H1 (cell line): ENCODE data around the gene GRIFIN. TPM values are rescaled to one million over a fixed set of nuclear protein-coding genes. Genes with fewer than 3 reads are reported as not detected.

Source experiments
- CTCF ChIA-PET: fragments of 300-600 bp; sonication (Branson Sonifier 250); formaldehyde crosslinking; loops from one replicate; lab custom pipeline; 2021; ENCODE audit not compliant: partially characterized antibody; lab: Charles Lee
- POLR2A ChIA-PET: fragments of 300-600 bp; sonication (Branson Sonifier 250); formaldehyde crosslinking; loops from one replicate; lab custom pipeline; 2021; ENCODE audit warnings: inconsistent platforms; ENCODE audit not compliant: partially characterized antibody; lab: Charles Lee
- DNase-seq, 2 experiments: peaks; one replicate each; pipeline versions ENCODE4 v3.0.0 to v3.0.0-alpha.2; 2010 to 2022; ENCODE audit warnings: low spot score in 2 of 2, low read depth in 1 of 2, mixed read lengths in 1 of 2
- FAIRE-seq: peaks from 2 replicates; lab custom pipeline; 2011; peaks lifted over from hg19 to GRCh38; lab: Jason Lieb, UNC
- H2AFZ ChIP-seq: 2 replicates; pipeline ENCODE4 v1.8.1; 2012; ENCODE audit warnings: low read length, inconsistent platforms
- H2AK5ac ChIP-seq: 2 replicates; pipeline ENCODE4 v1.6.1; 2013; ENCODE audit warnings: low read depth, low read length
- H2BK120ac ChIP-seq: replicated peaks from 2 replicates; pipeline ENCODE3; 2013; ENCODE audit warnings: low read depth, low read length, inconsistent platforms
- H2BK12ac ChIP-seq: 2 replicates; pipeline ENCODE4 v1.6.1; 2013; ENCODE audit warnings: low read depth, low read length
- H2BK15ac ChIP-seq: 2 replicates; pipeline ENCODE4 v1.6.1; 2013; ENCODE audit warnings: low read length
- H2BK20ac ChIP-seq: 2 replicates; pipeline ENCODE4 v1.6.1; 2013; ENCODE audit warnings: low read length
- H2BK5ac ChIP-seq: 2 replicates; pipeline ENCODE4 v1.6.1; 2013; ENCODE audit warnings: low read depth, low read length
- H3K14ac ChIP-seq: 2 replicates; pipeline ENCODE4 v1.6.1; 2013; ENCODE audit warnings: inconsistent platforms; ENCODE audit not compliant: insufficient read length
- H3K18ac ChIP-seq: 2 replicates; pipeline ENCODE4 v1.6.1; 2013; ENCODE audit warnings: low read length; ENCODE audit errors: extremely low read depth
- H3K23ac ChIP-seq: 2 replicates; pipeline ENCODE4 v1.6.1; 2013; ENCODE audit warnings: inconsistent platforms; ENCODE audit not compliant: insufficient read length
- H3K23me2 ChIP-seq: 2 replicates; pipeline ENCODE4 v1.6.1; 2013; ENCODE audit warnings: low read depth, low read length
- H3K27ac ChIP-seq: 2 replicates; pipeline ENCODE4 v1.6.1; 2011; ENCODE audit warnings: low read depth, low read length, inconsistent platforms
- H3K27me3 ChIP-seq, 4 experiments: replicated peaks in 1 of 4; 1 replicate in 1 of 4; 2 replicates in 3 of 4; pipeline versions ENCODE4 v1.6.1 to v1.8.1; 2011 to 2013; ENCODE audit warnings: low read length in 3 of 4, mild to moderate bottlenecking in 3 of 4, inconsistent platforms in 2 of 4, mixed read lengths in 2 of 4, moderate library complexity in 1 of 4; ENCODE audit not compliant: control insufficient read depth in 3 of 4, insufficient read depth in 3 of 4; ENCODE audit errors: extremely low read depth in 1 of 4
- H3K36me3 ChIP-seq, 4 experiments: 2 replicates each; pipeline versions ENCODE4 v1.6.1 to v1.8.1; 2011 to 2013; ENCODE audit warnings: mild to moderate bottlenecking in 4 of 4, low read length in 3 of 4, moderate library complexity in 2 of 4, control low read depth in 1 of 4, inconsistent platforms in 1 of 4; ENCODE audit not compliant: insufficient read depth in 4 of 4, control insufficient read depth in 2 of 4
- H3K4ac ChIP-seq: replicated peaks from 2 replicates; pipeline ENCODE3; 2013; ENCODE audit warnings: low read length, low read depth, mixed read lengths, inconsistent platforms; ENCODE audit not compliant: insufficient read length
- H3K4me1 ChIP-seq, 4 experiments: replicated peaks in 1 of 4; 1 replicate in 1 of 4; 2 replicates in 3 of 4; pipeline versions ENCODE4 v1.6.1 to v1.8.1; 2011 to 2013; ENCODE audit warnings: low read length in 3 of 4, inconsistent platforms in 2 of 4, mixed read lengths in 1 of 4; ENCODE audit not compliant: insufficient read depth in 4 of 4, control insufficient read depth in 3 of 4
- H3K4me2 ChIP-seq, 2 experiments: 2 replicates each; pipeline versions ENCODE4 v1.6.1 to v1.8.1; 2011 to 2013; ENCODE audit warnings: low read depth in 2 of 2, low read length in 2 of 2, control low read depth in 1 of 2, inconsistent platforms in 1 of 2, mild to moderate bottlenecking in 1 of 2; ENCODE audit not compliant: insufficient read depth in 1 of 2
- H3K4me3 ChIP-seq, 4 experiments: fragments of 200-600, 300-600 bp in 1 of 4; sonication (generic), shearing (Covaris generic), sonication (Bioruptor Twin) in 1 of 4; 2 replicates each; pipeline versions ENCODE4 v1.5.1 to v1.8.1; 2011 to 2016; ENCODE audit warnings: low read length in 4 of 4, low read depth in 3 of 4, control low read depth in 2 of 4, inconsistent platforms in 2 of 4, mild to moderate bottlenecking in 2 of 4, mixed read lengths in 1 of 4, moderate library complexity in 1 of 4; ENCODE audit not compliant: insufficient read depth in 2 of 4; ENCODE audit errors: extremely low read depth in 1 of 4
- H3K56ac ChIP-seq: replicated peaks from 2 replicates; pipeline ENCODE3; 2013; ENCODE audit warnings: low read depth, mild to moderate bottlenecking, mixed read lengths, low read length, inconsistent platforms; ENCODE audit not compliant: insufficient read length
- H3K79me1 ChIP-seq: 2 replicates; pipeline ENCODE4 v1.6.1; 2013; ENCODE audit warnings: low read depth, low read length, control low read depth
- H3K79me2 ChIP-seq, 2 experiments: 2 replicates each; pipeline versions ENCODE4 v1.6.1 to v1.8.1; 2012 to 2013; ENCODE audit warnings: low read length in 2 of 2, mild to moderate bottlenecking in 2 of 2, inconsistent platforms in 1 of 2; ENCODE audit not compliant: insufficient read depth in 2 of 2, control insufficient read depth in 1 of 2
- H3K9ac ChIP-seq, 4 experiments: replicated peaks in 1 of 4; 1 replicate in 1 of 4; 2 replicates in 3 of 4; pipeline versions ENCODE4 v1.6.1 to v1.8.1; 2011 to 2013; ENCODE audit warnings: low read depth in 3 of 4, low read length in 3 of 4, control low read depth in 2 of 4, mild to moderate bottlenecking in 2 of 4, moderate library complexity in 2 of 4, inconsistent platforms in 1 of 4; ENCODE audit errors: extremely low read depth in 1 of 4
- H3K9me3 ChIP-seq, 2 experiments: 2 replicates each; pipeline versions ENCODE4 v1.6.1 to v1.8.1; 2012 to 2013; ENCODE audit warnings: mild to moderate bottlenecking in 2 of 2, moderate library complexity in 2 of 2, control low read depth in 1 of 2, inconsistent platforms in 1 of 2, low read depth in 1 of 2, low read length in 1 of 2, mixed read lengths in 1 of 2; ENCODE audit not compliant: insufficient read depth in 2 of 2
- H4K20me1 ChIP-seq, 2 experiments: replicated peaks in 1 of 2; 2 replicates each; pipeline versions ENCODE3 to v1.8.1; 2011 to 2013; ENCODE audit warnings: inconsistent platforms in 2 of 2, low read length in 2 of 2, mild to moderate bottlenecking in 1 of 2; ENCODE audit not compliant: insufficient read depth in 2 of 2, control insufficient read depth in 1 of 2
- H4K5ac ChIP-seq: 2 replicates; pipeline ENCODE4 v1.6.1; 2013; ENCODE audit warnings: low read length, low read depth, mixed read lengths, inconsistent platforms; ENCODE audit not compliant: insufficient read length
- H4K8ac ChIP-seq: 2 replicates; pipeline ENCODE4 v1.8.0; 2013; ENCODE audit warnings: mild to moderate bottlenecking, moderate library complexity, low read length, inconsistent platforms; ENCODE audit not compliant: insufficient read depth; ENCODE audit errors: extremely low read depth
- H4K91ac ChIP-seq: replicated peaks from 2 replicates; pipeline ENCODE3; 2013; ENCODE audit warnings: low read length, mixed read lengths, inconsistent platforms; ENCODE audit not compliant: insufficient read length
- JUN ChIP-seq: IDR thresholded peaks from 2 replicates; pipeline ENCODE4 v1.6.1; 2011; ENCODE audit warnings: low read depth, mild to moderate bottlenecking, improper control_type of control experiment, low read length
- KDM4A ChIP-seq: IDR thresholded peaks from one replicate; pipeline ENCODE4 v1.7.1; 2012; ENCODE audit warnings: low read depth, mild to moderate bottlenecking, moderate library complexity, low read length, inconsistent platforms; ENCODE audit not compliant: severe bottlenecking
- MAFK ChIP-seq: IDR thresholded peaks from 2 replicates; pipeline ENCODE4 v1.6.1; 2012; ENCODE audit warnings: low read depth, mild to moderate bottlenecking, improper control_type of control experiment, low read length
- POLR2AphosphoS5 ChIP-seq: IDR thresholded peaks from 2 replicates; pipeline ENCODE4 v1.6.1; 2011; ENCODE audit warnings: low read depth, low read length
- POU5F1 ChIP-seq: IDR thresholded peaks from 2 replicates; pipeline ENCODE4 v1.6.1; 2011; ENCODE audit warnings: low read depth, mild to moderate bottlenecking, low read length, moderate library complexity
- RAD21 ChIP-seq, 2 experiments: IDR thresholded peaks in 1 of 2; conservative IDR thresholded peaks in 1 of 2; 2 replicates each; pipeline ENCODE4 v1.6.1; 2011; ENCODE audit warnings: low read depth in 2 of 2, low read length in 2 of 2, improper control_type of control experiment in 1 of 2, inconsistent platforms in 1 of 2, mild to moderate bottlenecking in 1 of 2, moderate library complexity in 1 of 2
- RNF2 ChIP-seq: fragments of 200-900, 300-1000 bp; sonication (generic); IDR thresholded peaks from 2 replicates; pipeline ENCODE4 v1.7.1; 2016; ENCODE audit warnings: borderline replicate concordance, low read depth, mild to moderate bottlenecking, antibody characterized with exemption, low read length; ENCODE audit not compliant: poor library complexity, severe bottlenecking; ENCODE audit errors: missing control alignments
- RXRA ChIP-seq: IDR thresholded peaks from 2 replicates; pipeline ENCODE4 v1.6.1; 2011; ENCODE audit warnings: low read depth, mild to moderate bottlenecking, low read length, moderate library complexity; ENCODE audit not compliant: insufficient read depth
- WGBS, 2 experiments: shearing (Covaris generic) in 1 of 2; methylation state at CpG; one replicate each; pipeline versions ENCODE4 v1.1.6 to v1.1.7; 2013 to 2015; ENCODE audit warnings: low lambda C conversion rate in 2 of 2, mixed read lengths in 2 of 2, inconsistent platforms in 1 of 2, low coverage in 1 of 2, missing lambda C conversion rate in 1 of 2; ENCODE audit not compliant: insufficient replicate concordance in 2 of 2, insufficient coverage in 1 of 2, insufficient read length in 1 of 2; ENCODE audit errors: extremely low coverage in 1 of 2, missing lambda C conversion rate in 1 of 2; 5-methylcytosine and 5-hydroxymethylcytosine counted together
- long read RNA-seq, 2 experiments: library from RNA in 1 of 2; library from capped mRNA in 1 of 2; stranded (forward); transcript quantifications; one replicate each; pipeline ENCODE4 v2.0.0, GENCODE V29; 2021; ENCODE audit warnings: inconsistent platforms in 1 of 2
- polyA minus RNA-seq, 3 experiments: library from RNA; depleted of rRNA, polyadenylated mRNA; stranded (reverse); fragments of >200 nt; gene quantifications; 1 replicate in 2 of 3; 2 replicates in 1 of 3; pipeline ENCODE4 v1.2.3, GENCODE V29; 2011
- polyA plus RNA-seq, 7 experiments: library from polyadenylated mRNA; depleted of rRNA in 3 of 7; stranded (reverse) in 5 of 7; unstranded in 2 of 7; fragments of >200 nt in 5 of 7; fragments of 200-250 nt in 2 of 7; gene quantifications; 1 replicate in 5 of 7; 2 replicates in 1 of 7; 4 replicates in 1 of 7; pipeline versions ENCODE4 v1.2.1 to v1.2.3, GENCODE V29; 2011 to 2013; ENCODE audit warnings: missing spikeins in 2 of 7, mixed read lengths in 2 of 7
- total RNA-seq: library from RNA; stranded (reverse); fragmentation: NEBNext Ultra II Directional; extraction: Animal tissue kit (Norgen Biotek cat#: 25700); gene quantifications from 2 replicates; pipeline ENCODE4 v1.2.1, GENCODE V29; 2021
- TF ChIP-seq, protein P1 (sequence below): IDR thresholded peaks from 2 replicates; pipeline ENCODE4 v1.6.1; 2012; ENCODE audit warnings: inconsistent platforms

Gene GRIFIN
- not detected in 2 replicates for total RNA-seq
- not detected in 2 replicates for polyA plus RNA-seq (2011; rRNA removed)
- not detected for polyA plus RNA-seq (2011; cell fraction: cytosol; rRNA removed)
- polyA plus RNA-seq (2011; cell fraction: nucleus; rRNA removed), result not detected
- not detected in 4 replicates for polyA plus RNA-seq (2012, experiment 1 of 2)
- not detected for polyA plus RNA-seq (2012, experiment 2 of 2)
- polyA plus RNA-seq (2013, experiment 1 of 2), result not detected
- not detected for polyA plus RNA-seq (2013, experiment 2 of 2)
- polyA minus RNA-seq (2011; rRNA and poly(A)+ RNA removed), result not detected in 2 replicates
- not detected for polyA minus RNA-seq (2011; cell fraction: cytosol; rRNA and poly(A)+ RNA removed)
- polyA minus RNA-seq (2011; cell fraction: nucleus; rRNA and poly(A)+ RNA removed), result not detected
- long read RNA-seq, experiment 1, result 0 reads
- long read RNA-seq, experiment 2, result 0 reads

DNA sequence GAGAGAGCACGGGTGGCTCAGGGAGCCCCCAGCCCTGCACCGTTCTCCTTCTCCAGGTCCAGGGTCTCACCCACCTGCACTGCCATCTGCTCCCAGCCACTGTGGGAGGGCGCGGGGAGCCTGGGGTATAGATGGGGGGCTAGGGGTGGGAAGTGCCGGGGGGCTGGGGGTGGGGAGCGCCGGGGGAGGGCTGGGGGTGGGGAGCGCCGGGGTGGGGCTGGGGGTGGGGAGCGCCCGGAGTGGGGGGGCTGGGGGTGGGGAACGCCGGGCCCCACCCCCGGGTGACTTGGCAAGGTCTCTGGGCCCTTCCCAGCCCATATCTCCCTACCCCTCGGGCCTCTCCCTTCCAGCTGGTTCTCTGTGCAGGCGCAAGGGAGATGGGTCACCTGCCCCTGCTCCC is at the start of gene GRIFIN:
TSS of gene GRIFIN (minus strand) at position 101 of the 400 bp plus-strand sequence. CDS start at position 86, 15 bp downstream.
- no peak within 1 kb of the TSS for H3K14ac ChIP-seq
- ChIA-PET CTCF (interaction anchor here (1.0 to 3.4 kb wide), 4 partner anchors 17 to 708 kb away, joined by 3 to 20 read pairs (median 4); no protein-coding TSS in a partner anchor), POLR2A (interaction anchor here (0.8 to 1.3 kb wide), 2 partner anchors 14 to 67 kb away, joined by 3 read pairs; no protein-coding TSS in a partner anchor)
- no peak within 1 kb of the TSS for H3K27ac ChIP-seq
- no peak within 1 kb of the TSS for H3K23ac ChIP-seq
- peak within 1 kb of the TSS; percentile 23; the same call in 1 of the 2 replicates for H2BK20ac ChIP-seq
- H3K4me1 ChIP-seq, result peaks cover 0 to 35% (median 21%) of the 10 kb centered on the region in 4 experiments; a peak in 6 of 7 replicates
- FAIRE-seq (no peak), DNase-seq (no peak)
- H3K79me2 ChIP-seq, result no peaks in the 10 kb centered on the region
- peak within 1 kb of the TSS; percentile 98 for H3K4ac ChIP-seq
- H2BK5ac ChIP-seq, result peak within 1 kb of the TSS; percentile 95; the same call in 1 of the 2 replicates
- H3K27me3 ChIP-seq, result no peaks in the 10 kb centered on the region; a peak in 2 of 7 replicates
- no peaks in the 10 kb centered on the region for H3K9me3 ChIP-seq
- no peak within 1 kb of the TSS for H2AFZ ChIP-seq
- peak within 1 kb of the TSS; percentile 96 for H4K91ac ChIP-seq
- no peak within 1 kb of the TSS for H3K4me2 ChIP-seq
- peak within 1 kb of the TSS; percentile 59 for H4K5ac ChIP-seq
- no peak within 1 kb of the TSS for H3K4me3 ChIP-seq
- no peaks in the 10 kb centered on the region for H3K36me3 ChIP-seq
- H2BK15ac ChIP-seq, result peak within 1 kb of the TSS; percentile 81; the same call in 1 of the 2 replicates
- no peaks in the 10 kb centered on the region for H4K20me1 ChIP-seq
- WGBS, 2 experiments, result 88% methylated on average over 4 of the region's 16 CpGs; no CpG with 5 or more reads in 1 of the 2 experiments
- no peak within 1 kb of the TSS for H3K9ac ChIP-seq
- H2AK5ac ChIP-seq, result no peak within 1 kb of the TSS; the same call in 1 of the 2 replicates
- no peaks in the 10 kb centered on the region; the same call in 1 of the 2 replicates for H3K23me2 ChIP-seq
- no peak within 1 kb of the TSS; the same call in 1 of the 2 replicates for H4K8ac ChIP-seq
- peak within 1 kb of the TSS; percentile 97; the same call in 1 of the 2 replicates for H2BK12ac ChIP-seq
- no peak within 1 kb of the TSS for H3K56ac ChIP-seq
- H3K18ac ChIP-seq, result peak within 1 kb of the TSS; percentile 87
- peak within 1 kb of the TSS; percentile 87 for H2BK120ac ChIP-seq
- H3K79me1 ChIP-seq, result no peaks in the 10 kb centered on the region
- TF ChIP-seq KDM4A, result no peak
- TF ChIP-seq, protein P1, sequence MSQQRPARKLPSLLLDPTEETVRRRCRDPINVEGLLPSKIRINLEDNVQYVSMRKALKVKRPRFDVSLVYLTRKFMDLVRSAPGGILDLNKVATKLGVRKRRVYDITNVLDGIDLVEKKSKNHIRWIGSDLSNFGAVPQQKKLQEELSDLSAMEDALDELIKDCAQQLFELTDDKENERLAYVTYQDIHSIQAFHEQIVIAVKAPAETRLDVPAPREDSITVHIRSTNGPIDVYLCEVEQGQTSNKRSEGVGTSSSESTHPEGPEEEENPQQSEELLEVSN, result no peak
- no peak for TF ChIP-seq MAFK
- TF ChIP-seq JUN, result no peak
- TF ChIP-seq RAD21 (IDR thresholded peaks at IDR 0.05 in 1 of 2, conservative IDR thresholded peaks at IDR 0.05 in 1 of 2; ENCODE audit: low read depth in 2 of 2, low read length in 2 of 2), result no peak
- TF ChIP-seq POLR2AphosphoS5, result no peak
- TF ChIP-seq RNF2, result no peak
- TF ChIP-seq POU5F1, result no peak
- no peak for TF ChIP-seq RXRA
